H9 (cell line): Measurements from ENCODE around the gene ZNF691. TPM values are rescaled to one million over a fixed set of nuclear protein-coding genes. Genes with fewer than 3 reads are reported as not detected.

ENCODE experiments used
- DNase-seq: peaks from one replicate; pipeline ENCODE4 v3.0.0-alpha.2; 2017
- H2AFZ ChIP-seq: one replicate; pipeline ENCODE4 v1.6.1; 2013; ENCODE audit warnings: mild to moderate bottlenecking, low read length, control low read depth, moderate library complexity
- H2AK5ac ChIP-seq: 2 replicates; pipeline ENCODE4 v1.6.1; 2013; ENCODE audit warnings: low read length, control low read depth, mixed read lengths; ENCODE audit not compliant: insufficient read length
- H2BK120ac ChIP-seq: one replicate; pipeline ENCODE4 v1.6.1; 2013; ENCODE audit warnings: low read depth, mild to moderate bottlenecking, low read length, control low read depth, inconsistent platforms; ENCODE audit not compliant: poor library complexity, severe bottlenecking
- H2BK12ac ChIP-seq: 2 replicates; pipeline ENCODE4 v1.6.1; 2013; ENCODE audit warnings: low read length, control low read depth, mixed read lengths, low read depth; ENCODE audit not compliant: insufficient read length
- H2BK15ac ChIP-seq: 2 replicates; pipeline ENCODE4 v1.6.1; 2013; ENCODE audit warnings: low read depth, low read length, control low read depth
- H2BK20ac ChIP-seq: one replicate; pipeline ENCODE4 v1.6.1; 2013; ENCODE audit warnings: low read depth, mild to moderate bottlenecking, low read length, control low read depth, inconsistent platforms; ENCODE audit not compliant: poor library complexity, severe bottlenecking
- H2BK5ac ChIP-seq: 2 replicates; pipeline ENCODE4 v1.6.1; 2013; ENCODE audit warnings: low read length, control low read depth, mixed read lengths; ENCODE audit not compliant: insufficient read length
- H3K14ac ChIP-seq: 2 replicates; pipeline ENCODE4 v1.6.1; 2013; ENCODE audit warnings: low read length, control low read depth; ENCODE audit not compliant: insufficient read depth
- H3K18ac ChIP-seq: 2 replicates; pipeline ENCODE4 v1.6.1; 2013; ENCODE audit warnings: low read depth, mild to moderate bottlenecking, mixed read lengths, low read length, control low read depth; ENCODE audit not compliant: insufficient read length
- H3K23ac ChIP-seq: 2 replicates; pipeline ENCODE4 v1.6.1; 2013; ENCODE audit warnings: low read length, control low read depth, mixed read lengths, low read depth; ENCODE audit not compliant: insufficient read length
- H3K23me2 ChIP-seq: 2 replicates; pipeline ENCODE4 v1.6.1; 2013; ENCODE audit warnings: low read depth, mild to moderate bottlenecking, mixed read lengths, low read length, control low read depth; ENCODE audit not compliant: insufficient read length, poor library complexity, severe bottlenecking
- H3K27ac ChIP-seq: 2 replicates; pipeline ENCODE4 v1.5.1; 2013; ENCODE audit warnings: low read length, control low read depth, mixed read lengths, low read depth; ENCODE audit not compliant: insufficient read length
- H3K27me3 ChIP-seq: 2 replicates; pipeline ENCODE4 v1.6.1; 2013; ENCODE audit warnings: low read length, control low read depth, inconsistent platforms; ENCODE audit not compliant: insufficient read depth
- H3K4ac ChIP-seq: 2 replicates; pipeline ENCODE4 v1.6.1; 2013; ENCODE audit warnings: low read depth, mild to moderate bottlenecking, control low read depth, inconsistent platforms, low read length, moderate library complexity
- H3K4me1 ChIP-seq: 2 replicates; pipeline ENCODE4 v1.6.1; 2013; ENCODE audit warnings: low read length, control low read depth, inconsistent platforms; ENCODE audit not compliant: insufficient read depth
- H3K4me2 ChIP-seq: 2 replicates; pipeline ENCODE4 v1.6.1; 2013; ENCODE audit warnings: low read length, control low read depth, mixed read lengths; ENCODE audit not compliant: insufficient read length, insufficient read depth
- H3K56ac ChIP-seq: 2 replicates; pipeline ENCODE4 v1.6.1; 2013; ENCODE audit warnings: low read depth, mild to moderate bottlenecking, mixed read lengths, low read length, control low read depth; ENCODE audit not compliant: insufficient read length
- H3K79me1 ChIP-seq: 2 replicates; pipeline ENCODE4 v1.6.1; 2013; ENCODE audit warnings: low read depth, mild to moderate bottlenecking, moderate library complexity, low read length, control low read depth, inconsistent platforms; ENCODE audit not compliant: insufficient read depth, poor library complexity, severe bottlenecking
- H3K79me2 ChIP-seq: 2 replicates; pipeline ENCODE4 v1.6.1; 2013; ENCODE audit warnings: low read length, control low read depth, inconsistent platforms; ENCODE audit not compliant: insufficient read depth
- H3K9ac ChIP-seq: 2 replicates; pipeline ENCODE4 v1.6.1; 2013; ENCODE audit warnings: low read length, control low read depth, mixed read lengths; ENCODE audit not compliant: insufficient read length; ENCODE audit errors: extremely low read depth
- H3K9me3 ChIP-seq: one replicate; pipeline ENCODE4 v1.6.1; 2013; ENCODE audit warnings: low read depth, low read length, inconsistent platforms; ENCODE audit not compliant: control insufficient read depth
- H3T11ph ChIP-seq: one replicate; pipeline ENCODE4 v1.6.1; 2013; ENCODE audit warnings: mild to moderate bottlenecking, low read length, control low read depth, inconsistent platforms
- H4K20me1 ChIP-seq: one replicate; pipeline ENCODE4 v1.6.1; 2013; ENCODE audit not compliant: control insufficient read depth, insufficient read length, insufficient read depth
- H4K5ac ChIP-seq: 2 replicates; pipeline ENCODE4 v1.6.1; 2013; ENCODE audit warnings: low read depth, mild to moderate bottlenecking, mixed read lengths, low read length, control low read depth; ENCODE audit not compliant: insufficient read length
- H4K8ac ChIP-seq: replicated peaks from 2 replicates; pipeline ENCODE4 v1.6.1; 2013; ENCODE audit warnings: low read length, control low read depth, mixed read lengths, low read depth; ENCODE audit not compliant: insufficient read length
- H4K91ac ChIP-seq: 2 replicates; pipeline ENCODE4 v1.6.1; 2013; ENCODE audit warnings: low read depth, mild to moderate bottlenecking, moderate library complexity, mixed read lengths, low read length, control low read depth; ENCODE audit not compliant: insufficient read length
- H3K27ac Mint-ChIP-seq, 3 experiments: 2 replicates in 2 of 3; 3 replicates in 1 of 3; pipeline ENCODE4 v1.8.0; 2020 to 2021; ENCODE audit warnings: mixed read lengths in 3 of 3, mild to moderate bottlenecking in 1 of 3, moderate library complexity in 1 of 3
- H3K27me3 Mint-ChIP-seq: 2 replicates; pipeline ENCODE4 v1.8.0; 2021; ENCODE audit warnings: low read depth, mild to moderate bottlenecking, moderate library complexity, mixed read lengths
- H3K36me3 Mint-ChIP-seq, 3 experiments: 2 replicates in 2 of 3; 3 replicates in 1 of 3; pipeline ENCODE4 v1.8.0; 2020 to 2021; ENCODE audit warnings: low read depth in 3 of 3, mixed read lengths in 3 of 3; ENCODE audit not compliant: insufficient read depth in 1 of 3
- H3K4me1 Mint-ChIP-seq, 2 experiments: 2 replicates each; pipeline ENCODE4 v1.8.0; 2020; ENCODE audit warnings: mixed read lengths in 2 of 2
- H3K4me3 Mint-ChIP-seq, 2 experiments: 2 replicates in 1 of 2; 3 replicates in 1 of 2; pipeline ENCODE4 v1.8.0; 2020 to 2021; ENCODE audit warnings: mild to moderate bottlenecking in 2 of 2, mixed read lengths in 2 of 2, moderate library complexity in 1 of 2
- H3K9me3 Mint-ChIP-seq, 2 experiments: 2 replicates in 1 of 2; 3 replicates in 1 of 2; pipeline ENCODE4 v1.8.0; 2020; ENCODE audit warnings: mild to moderate bottlenecking in 2 of 2, mixed read lengths in 2 of 2, moderate library complexity in 1 of 2
- CTCF ChIP-seq: fragments of 200-600 bp; sonication (generic); conservative IDR thresholded peaks from 3 replicates; pipeline ENCODE4 v1.8.0; 2021; ENCODE audit warnings: antibody characterized with exemption, mild to moderate bottlenecking
- WGBS: extraction: QIAGEN DNeasy Blood & Tissue Kit; methylation state at CpG from one replicate; pipeline ENCODE4 v1.1.7; 2013; ENCODE audit warnings: missing lambda C conversion rate, low lambda C conversion rate, mixed read lengths; ENCODE audit not compliant: insufficient read length; ENCODE audit errors: extremely low coverage; 5-methylcytosine and 5-hydroxymethylcytosine counted together
- total RNA-seq: library from RNA; stranded (reverse); gene quantifications from 2 replicates; pipeline ENCODE4 v1.2.1, GENCODE V29; 2021

The ZNF691 gene
- total RNA-seq, 1 experiment from 2014 or later = 20.1 TPM

- Histone ChIP-seq H2AFZ (no peak overlapping the region), H3K27me3 (no peaks in the 10 kb centered on the region), H3T11ph (no peak overlapping the region), H3K79me1 (no peaks in the 10 kb centered on the region), H4K5ac (no peak overlapping the region), H2BK120ac (no peak overlapping the region), H3K27ac (no peak overlapping the region), H3K18ac (no peak overlapping the region), H4K91ac (no peak overlapping the region), H4K8ac (no peak overlapping the region), H3K4me2 (no peak overlapping the region), H2BK20ac (no peak overlapping the region), H2BK12ac (no peak overlapping the region), H2BK15ac (no peak overlapping the region), H3K9ac (no peak overlapping the region), H3K23me2 (no peaks in the 10 kb centered on the region), H3K9me3 (no peaks in the 10 kb centered on the region), H4K20me1 (no peaks in the 10 kb centered on the region), H2BK5ac (no peak overlapping the region), H2AK5ac (no peak overlapping the region), H3K4me1 (no peaks in the 10 kb centered on the region), H3K23ac (no peak overlapping the region), H3K14ac (no peak overlapping the region), H3K4ac (no peak overlapping the region), H3K56ac (no peak overlapping the region), H3K79me2 (no peaks in the 10 kb centered on the region)
- peaks cover 4 to 8% of the 10 kb centered on the region in 2 experiments; a peak in 3 of 4 replicates for H3K4me1 Mint-ChIP-seq
- TF ChIP-seq CTCF = no peak
- H3K9me3 Mint-ChIP-seq = no peaks in the 10 kb centered on the region
- H3K27ac Mint-ChIP-seq = no peak overlapping the region
- H3K27me3 Mint-ChIP-seq = no peaks in the 10 kb centered on the region
- no CpG with 5 or more reads among the region's 2 CpGs for WGBS
- DNase-seq = no peak
- H3K36me3 Mint-ChIP-seq = peaks cover 6 to 24% (median 11%) of the 10 kb centered on the region in 3 experiments; a peak in 6 of 7 replicates
- H3K4me3 Mint-ChIP-seq = no peak overlapping the region
Observed at GRCh38 chr1:42841440-42842147, 4.8 kb upstream of the ZNF691 start.
